ENCODE data around the gene TMOD1. TPM values are rescaled to one million over a fixed set of nuclear protein-coding genes. Genes with fewer than 3 reads are reported as not detected.

Gene TMOD1
- total RNA-seq, 1 donor from 2014 or later = 0.49 TPM

DNA sequence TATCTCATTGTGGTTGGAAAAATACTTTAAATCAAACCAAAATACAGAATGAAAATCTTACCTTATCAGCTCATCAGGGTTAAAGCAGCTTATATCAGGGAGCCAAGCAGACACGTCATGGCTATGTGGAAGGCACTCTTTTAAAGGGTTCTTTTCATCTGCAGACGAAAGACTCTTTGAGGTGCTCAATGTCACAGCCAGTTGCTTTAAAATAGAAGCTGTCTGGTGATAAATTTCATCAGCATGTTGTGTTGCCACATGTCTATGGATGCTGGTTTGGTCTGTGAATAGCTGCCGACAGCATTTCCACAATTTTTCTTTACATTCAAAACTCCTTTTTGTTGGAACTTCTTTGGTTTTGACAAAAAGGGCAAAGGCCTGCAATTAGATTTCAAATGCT, 124.2 kb downstream of the TMOD1 start:
- no peak overlapping the region for H3K27ac Mint-ChIP-seq
- no peaks in the 10 kb centered on the region for H3K27me3 Mint-ChIP-seq (ENCODE audit: low read depth)
- DNase-seq (ENCODE audit: low spot score in 2 of 2, unreplicated experiment in 2 of 2) = no peak
- H3K36me3 Mint-ChIP-seq = peaks cover 45% of the 10 kb centered on the region
- peaks cover 7% of the 10 kb centered on the region for H3K4me1 Mint-ChIP-seq
- peaks cover 22% of the 10 kb centered on the region for H3K9me3 Mint-ChIP-seq
- no peak overlapping the region for H3K4me3 Mint-ChIP-seq
- TF ChIP-seq, protein P1, sequence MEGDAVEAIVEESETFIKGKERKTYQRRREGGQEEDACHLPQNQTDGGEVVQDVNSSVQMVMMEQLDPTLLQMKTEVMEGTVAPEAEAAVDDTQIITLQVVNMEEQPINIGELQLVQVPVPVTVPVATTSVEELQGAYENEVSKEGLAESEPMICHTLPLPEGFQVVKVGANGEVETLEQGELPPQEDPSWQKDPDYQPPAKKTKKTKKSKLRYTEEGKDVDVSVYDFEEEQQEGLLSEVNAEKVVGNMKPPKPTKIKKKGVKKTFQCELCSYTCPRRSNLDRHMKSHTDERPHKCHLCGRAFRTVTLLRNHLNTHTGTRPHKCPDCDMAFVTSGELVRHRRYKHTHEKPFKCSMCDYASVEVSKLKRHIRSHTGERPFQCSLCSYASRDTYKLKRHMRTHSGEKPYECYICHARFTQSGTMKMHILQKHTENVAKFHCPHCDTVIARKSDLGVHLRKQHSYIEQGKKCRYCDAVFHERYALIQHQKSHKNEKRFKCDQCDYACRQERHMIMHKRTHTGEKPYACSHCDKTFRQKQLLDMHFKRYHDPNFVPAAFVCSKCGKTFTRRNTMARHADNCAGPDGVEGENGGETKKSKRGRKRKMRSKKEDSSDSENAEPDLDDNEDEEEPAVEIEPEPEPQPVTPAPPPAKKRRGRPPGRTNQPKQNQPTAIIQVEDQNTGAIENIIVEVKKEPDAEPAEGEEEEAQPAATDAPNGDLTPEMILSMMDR (IDR thresholded peaks at IDR 0.05; ENCODE audit: unreplicated experiment) = no peak

DNA sequence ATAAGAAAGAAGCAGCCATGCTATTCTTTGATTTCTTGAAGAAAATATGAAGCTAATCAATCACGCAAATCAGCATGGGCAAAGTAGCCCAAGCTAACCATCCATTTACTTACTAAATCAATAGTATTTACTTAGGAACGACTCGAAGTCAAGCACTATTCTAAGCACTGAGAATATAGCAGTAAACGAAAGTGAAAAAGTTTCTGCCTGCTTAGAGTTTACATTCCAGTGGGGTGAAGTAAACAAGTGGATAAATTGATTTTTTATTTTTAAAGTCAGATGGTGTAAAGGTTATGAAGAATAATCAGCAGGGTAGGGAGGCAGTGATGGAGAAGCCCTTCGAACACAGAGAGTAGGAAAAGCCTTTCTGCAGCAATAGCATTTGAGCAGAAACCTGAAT, 126.2 kb downstream of the TMOD1 start:
- Mint-ChIP-seq H3K27ac (no peak overlapping the region), H3K36me3 (peaks cover 25% of the 10 kb centered on the region), H3K4me3 (no peak overlapping the region), H3K4me1 (peaks cover 12% of the 10 kb centered on the region), H3K27me3 (ENCODE audit: low read depth) (no peaks in the 10 kb centered on the region), H3K9me3 (peaks cover 7% of the 10 kb centered on the region)
- DNase-seq (ENCODE audit: low spot score in 2 of 2, unreplicated experiment in 2 of 2) = no peak
- TF ChIP-seq, protein P1 (IDR thresholded peaks at IDR 0.05; ENCODE audit: unreplicated experiment) = no peak

DNA sequence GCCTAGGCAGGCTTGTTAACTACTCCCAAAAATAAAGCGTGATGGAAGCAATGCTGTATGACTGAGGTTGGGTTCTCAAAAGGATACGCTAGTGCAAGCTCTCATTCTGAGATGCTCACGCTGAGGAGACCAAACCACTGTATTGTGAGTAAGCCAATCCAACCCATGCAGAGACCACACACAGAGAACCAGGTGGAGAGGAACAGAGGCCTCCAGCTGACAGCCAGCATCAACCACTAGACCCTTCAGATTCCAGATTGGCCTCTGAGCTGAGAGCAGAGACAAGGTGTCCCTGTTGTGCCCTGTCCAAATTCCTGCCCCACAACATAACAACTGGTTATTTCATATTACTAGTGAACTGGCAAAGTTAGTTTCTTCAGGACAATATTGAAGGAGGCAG, 127.2 kb downstream of the TMOD1 start:
- H3K36me3 Mint-ChIP-seq = peaks cover 17% of the 10 kb centered on the region
- TF ChIP-seq, protein P1 (IDR thresholded peaks at IDR 0.05; ENCODE audit: unreplicated experiment) = no peak
- no peak for DNase-seq (ENCODE audit: low spot score in 2 of 2, unreplicated experiment in 2 of 2)
- no peaks in the 10 kb centered on the region for H3K27me3 Mint-ChIP-seq (ENCODE audit: low read depth)
- no peaks in the 10 kb centered on the region for H3K9me3 Mint-ChIP-seq
- peaks cover 12% of the 10 kb centered on the region for H3K4me1 Mint-ChIP-seq
- H3K27ac Mint-ChIP-seq = no peak overlapping the region
- H3K4me3 Mint-ChIP-seq = no peak overlapping the region

DNA sequence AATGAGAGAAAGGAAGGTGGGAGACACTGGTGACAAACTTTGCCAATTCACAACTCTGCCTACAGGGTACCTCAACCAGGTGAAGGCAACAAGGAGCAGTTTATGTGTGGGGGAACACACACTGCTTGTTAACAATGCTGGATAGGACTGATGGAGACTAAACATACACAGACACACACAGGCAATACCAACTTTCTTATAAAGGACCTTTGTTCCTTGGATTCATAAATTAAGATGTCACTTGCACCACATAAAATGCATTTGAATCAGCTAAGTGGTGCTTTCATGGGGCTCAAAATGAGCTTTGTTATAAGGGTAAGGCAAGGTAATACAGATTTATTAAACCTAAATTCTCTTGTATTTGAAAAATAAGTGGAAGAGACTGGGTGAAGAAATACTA, 127.7 kb downstream of the TMOD1 start:
- Mint-ChIP-seq H3K4me1 (peaks cover 13% of the 10 kb centered on the region), H3K36me3 (peaks cover 12% of the 10 kb centered on the region), H3K9me3 (no peaks in the 10 kb centered on the region), H3K4me3 (no peak overlapping the region), H3K27ac (no peak overlapping the region), H3K27me3 (ENCODE audit: low read depth) (no peaks in the 10 kb centered on the region)
- TF ChIP-seq, protein P1 (IDR thresholded peaks at IDR 0.05; ENCODE audit: unreplicated experiment) = no peak
- no peak for DNase-seq (ENCODE audit: low spot score in 2 of 2, unreplicated experiment in 2 of 2)

DNA sequence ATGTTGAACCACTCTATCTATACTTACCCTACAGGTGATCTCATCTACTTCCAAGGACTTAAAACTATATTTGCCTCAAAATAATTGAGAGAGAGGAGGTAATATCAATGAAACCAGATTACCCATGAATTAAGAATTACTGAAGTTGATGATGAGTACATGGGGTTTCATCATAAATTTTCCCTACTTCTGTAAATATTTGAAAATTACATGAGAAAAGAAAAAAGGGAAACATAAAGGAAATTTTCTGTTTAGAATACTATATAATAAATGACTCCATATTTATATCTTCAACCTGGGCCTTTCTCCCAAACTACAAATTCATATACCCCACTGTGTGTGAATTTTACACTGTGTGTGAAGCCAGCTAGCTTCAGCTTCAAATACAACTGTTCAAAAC, 129.1 kb downstream of the TMOD1 start:
- H3K4me3 Mint-ChIP-seq = no peak overlapping the region
- no peaks in the 10 kb centered on the region for H3K9me3 Mint-ChIP-seq
- H3K27me3 Mint-ChIP-seq (ENCODE audit: low read depth) = no peaks in the 10 kb centered on the region
- H3K36me3 Mint-ChIP-seq = peaks cover 6% of the 10 kb centered on the region
- peak overlapping the region; percentile 32 for H3K27ac Mint-ChIP-seq
- DNase-seq (ENCODE audit: low spot score in 2 of 2, unreplicated experiment in 2 of 2) = no peak
- peaks cover 24% of the 10 kb centered on the region for H3K4me1 Mint-ChIP-seq
- TF ChIP-seq, protein P1 (IDR thresholded peaks at IDR 0.05; ENCODE audit: unreplicated experiment) = no peak
